SK-N-DZ (cell line): ENCODE data around the gene ANKRD9.

Experiments
- DNase-seq: peaks from one replicate; pipeline ENCODE4 v3.0.0-alpha.2; 2015; ENCODE audit warnings: low spot score
- small RNA-seq, 2 experiments: library from RNA; depleted of rRNA; stranded (forward); fragments of <200 nt; gene quantifications; one replicate each; pipeline ENCODE3, GENCODE V24; 2014

Gene ANKRD9

DNA sequence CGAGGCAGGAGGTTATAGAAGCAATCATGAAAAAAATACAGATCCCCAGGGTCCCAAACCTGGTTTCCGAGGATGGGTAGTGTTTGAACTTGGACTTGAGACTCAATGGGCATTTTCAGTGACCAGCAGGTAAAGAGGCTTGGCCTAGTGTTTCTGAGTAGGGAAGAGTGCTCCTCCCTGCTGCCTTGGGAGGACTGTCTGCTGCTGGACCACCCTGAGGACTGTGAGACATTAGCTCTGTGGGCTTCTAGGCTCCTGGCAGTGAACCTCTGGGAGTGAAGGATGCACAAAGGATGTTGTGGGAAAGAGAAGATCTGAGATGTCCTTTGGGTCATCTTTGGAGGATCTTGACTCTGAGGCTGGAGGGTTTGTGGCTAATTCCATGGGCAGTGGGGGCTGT, 30.5 kb downstream of the ANKRD9 start:
- no peak for DNase-seq

DNA sequence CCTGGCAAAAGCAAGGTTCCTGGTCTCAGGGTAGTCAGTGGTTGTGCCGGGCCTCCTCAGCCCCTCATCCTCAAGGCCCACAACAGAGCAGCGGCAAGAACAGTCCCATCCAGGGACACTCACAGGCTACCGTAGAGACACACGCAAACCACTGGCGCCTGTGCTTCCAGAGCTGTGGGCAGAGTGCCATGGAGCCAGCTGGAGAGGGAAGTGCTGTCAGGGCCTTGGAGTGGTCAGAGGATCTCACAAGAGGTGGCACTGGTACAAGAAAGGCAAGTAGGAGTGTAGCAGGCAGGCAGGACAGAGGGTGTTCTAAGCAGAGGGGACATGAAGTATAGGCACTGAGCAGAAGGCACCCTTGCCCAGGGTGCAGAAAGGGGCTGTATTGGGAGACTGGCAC, 34.6 kb downstream of the ANKRD9 start:
- DNase-seq, result no peak

DNA sequence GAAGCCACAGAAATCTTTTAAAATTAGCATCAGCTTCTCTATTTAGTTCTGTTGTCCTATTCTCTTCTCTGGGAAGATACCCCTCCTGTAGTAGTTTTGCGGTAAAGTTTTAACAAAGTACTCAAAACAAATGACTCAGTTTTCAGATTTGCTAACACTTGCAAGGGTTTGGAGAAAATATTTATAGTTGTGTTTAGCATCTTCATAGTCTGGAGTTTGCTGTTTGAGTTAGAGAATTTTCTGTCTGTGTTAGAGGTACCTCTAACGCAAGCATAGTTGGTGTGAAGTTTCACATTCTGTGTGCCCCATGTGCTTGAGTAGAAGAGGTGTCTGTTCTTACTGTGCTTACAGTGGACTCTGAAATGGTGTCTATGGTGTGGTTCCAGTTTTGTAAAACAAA, 36.0 kb downstream of the ANKRD9 start:
- no peak for DNase-seq

DNA sequence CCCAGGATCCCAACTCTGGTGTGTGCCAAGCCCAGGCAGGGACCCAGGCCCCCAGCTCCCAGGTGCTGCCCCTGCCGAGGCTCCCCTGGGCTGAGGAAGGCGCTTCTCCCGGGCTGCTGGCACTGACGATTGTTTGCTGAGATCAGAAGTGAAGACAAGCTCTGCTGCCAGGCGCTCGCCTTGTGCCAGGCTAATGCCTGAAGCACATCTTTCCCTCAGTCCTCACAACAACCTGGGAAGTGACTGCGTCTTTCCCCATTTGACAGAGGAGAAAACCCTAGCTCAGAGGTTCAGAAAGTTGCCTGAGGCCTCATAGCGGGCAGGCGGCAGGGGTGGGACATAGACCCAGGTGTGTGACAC, 36.8 kb downstream of the ANKRD9 start:
- DNase-seq, result no peak

DNA sequence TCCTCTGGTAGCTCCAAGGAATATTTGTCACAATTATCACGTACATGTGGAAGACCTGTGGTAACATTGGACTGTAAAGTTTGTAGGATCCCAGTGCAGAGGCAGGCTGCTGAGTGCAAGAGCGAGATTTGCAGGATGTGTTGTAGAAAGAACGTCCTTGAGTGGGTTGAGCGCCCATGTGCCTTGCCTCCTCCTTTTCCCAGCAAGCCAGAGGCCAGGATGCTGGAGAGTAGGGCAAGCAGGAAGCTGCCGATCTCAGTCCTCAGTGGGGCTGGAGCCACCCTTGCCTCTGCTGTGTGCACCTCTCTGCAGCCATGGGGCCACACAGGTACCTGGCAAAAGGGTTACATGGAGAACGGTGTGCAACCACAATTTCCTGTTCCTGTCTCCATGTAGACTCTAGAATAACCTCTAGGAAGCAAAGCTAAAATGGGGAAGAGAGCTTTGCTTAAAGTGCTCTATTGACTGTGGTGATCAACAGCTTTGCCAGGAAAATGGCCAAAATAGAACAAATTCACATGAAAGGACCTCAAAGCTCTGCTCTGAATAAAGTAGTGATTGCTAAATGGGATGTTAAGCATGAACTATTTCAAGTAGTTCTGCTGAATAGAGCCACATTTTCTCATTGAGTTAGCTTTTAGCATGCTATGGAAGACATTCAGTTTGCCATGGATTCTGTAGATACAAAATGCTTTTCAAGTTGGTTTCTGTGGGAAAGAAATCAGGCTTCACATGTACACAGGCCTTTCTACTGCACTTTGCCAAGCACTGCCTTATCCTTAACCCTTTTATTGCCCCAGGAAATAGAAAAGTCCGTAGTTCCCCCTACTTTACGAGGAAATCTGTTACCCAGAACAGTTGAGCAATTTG, 37.4 kb downstream of the ANKRD9 start:
- DNase-seq, result no peak

DNA sequence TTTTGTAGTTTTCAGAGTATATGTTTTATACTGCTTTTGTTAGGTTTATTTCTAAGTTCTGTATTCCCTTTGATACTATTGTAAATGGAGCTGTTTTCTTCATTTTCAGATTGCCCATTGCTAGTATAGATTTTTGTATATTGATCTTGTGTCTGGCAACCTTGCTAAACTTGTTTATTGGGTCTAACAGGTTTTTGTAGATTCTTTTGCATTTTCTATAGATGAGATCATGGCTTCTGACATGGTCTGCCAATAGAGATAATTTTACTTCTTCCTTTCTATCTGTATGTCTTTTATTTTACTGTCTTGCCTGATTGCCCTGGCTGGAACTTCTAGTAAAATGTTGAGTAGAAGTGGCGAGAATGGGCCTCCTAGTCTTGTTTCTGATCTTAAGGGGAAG, 40.3 kb downstream of the ANKRD9 start:
- no peak for DNase-seq

DNA sequence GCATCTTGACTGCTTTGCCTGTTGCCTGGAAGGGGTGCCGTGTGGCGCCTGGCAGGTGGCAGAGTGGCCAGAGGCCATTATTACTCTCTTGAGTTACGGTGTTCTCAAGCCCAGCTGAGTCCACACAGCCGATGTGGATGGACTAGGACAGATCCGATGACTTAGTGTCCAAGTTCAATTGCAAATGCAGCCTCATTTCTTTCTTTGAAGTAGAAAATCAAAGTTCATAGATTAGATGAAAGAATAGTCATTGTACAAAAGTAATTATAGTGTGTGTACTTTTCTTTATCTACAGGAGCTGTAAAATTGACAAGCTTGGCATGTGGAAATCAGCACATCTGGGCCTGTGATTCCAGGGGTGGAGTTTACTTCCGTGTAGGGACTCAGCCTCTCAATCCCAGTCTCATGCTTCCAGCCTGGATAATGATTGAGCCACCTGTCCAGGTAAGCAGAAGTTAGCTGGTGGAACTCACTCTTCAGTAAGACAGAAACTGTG, 44.7 kb downstream of the ANKRD9 start:
- DNase-seq, result no peak

DNA sequence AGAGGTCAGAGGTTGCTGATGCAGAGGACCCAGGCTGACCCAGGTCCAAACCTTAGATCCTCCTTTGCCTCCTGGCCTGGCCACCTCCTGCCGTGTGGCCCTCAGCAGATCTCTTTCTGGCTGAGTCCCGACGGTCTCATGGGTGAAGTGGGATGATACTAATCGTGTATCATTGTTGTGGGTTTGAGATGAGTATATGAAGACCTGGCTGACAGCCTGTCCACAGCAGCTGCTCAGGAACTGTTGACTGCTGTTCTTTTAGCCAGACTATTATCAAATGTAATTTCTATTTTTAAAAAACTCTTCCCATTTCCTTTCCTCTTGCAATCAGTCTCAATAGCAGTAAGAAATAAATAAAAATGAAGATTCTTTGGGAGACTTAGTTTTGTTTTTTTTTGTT, 45.6 kb downstream of the ANKRD9 start:
- no peak for DNase-seq

DNA sequence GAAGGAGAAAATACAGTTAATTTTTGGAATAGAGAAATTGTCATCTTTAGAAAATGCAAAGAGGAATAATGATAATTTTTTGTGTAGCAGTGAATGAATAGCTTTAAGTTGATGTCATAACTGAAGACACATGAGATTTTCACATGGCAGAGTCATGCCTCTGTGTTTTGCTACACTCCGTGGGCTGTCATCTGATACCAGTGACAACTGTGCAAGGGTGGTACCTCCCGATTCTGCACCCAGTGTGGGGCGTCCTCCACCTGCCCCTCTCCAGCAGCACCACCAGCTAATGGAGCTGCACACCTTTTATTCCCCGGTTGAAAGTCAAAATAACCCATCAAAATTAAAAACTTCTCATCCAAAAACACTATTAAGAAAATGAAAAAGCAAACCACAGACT, 47.2 kb downstream of the ANKRD9 start:
- DNase-seq, result no peak

DNA sequence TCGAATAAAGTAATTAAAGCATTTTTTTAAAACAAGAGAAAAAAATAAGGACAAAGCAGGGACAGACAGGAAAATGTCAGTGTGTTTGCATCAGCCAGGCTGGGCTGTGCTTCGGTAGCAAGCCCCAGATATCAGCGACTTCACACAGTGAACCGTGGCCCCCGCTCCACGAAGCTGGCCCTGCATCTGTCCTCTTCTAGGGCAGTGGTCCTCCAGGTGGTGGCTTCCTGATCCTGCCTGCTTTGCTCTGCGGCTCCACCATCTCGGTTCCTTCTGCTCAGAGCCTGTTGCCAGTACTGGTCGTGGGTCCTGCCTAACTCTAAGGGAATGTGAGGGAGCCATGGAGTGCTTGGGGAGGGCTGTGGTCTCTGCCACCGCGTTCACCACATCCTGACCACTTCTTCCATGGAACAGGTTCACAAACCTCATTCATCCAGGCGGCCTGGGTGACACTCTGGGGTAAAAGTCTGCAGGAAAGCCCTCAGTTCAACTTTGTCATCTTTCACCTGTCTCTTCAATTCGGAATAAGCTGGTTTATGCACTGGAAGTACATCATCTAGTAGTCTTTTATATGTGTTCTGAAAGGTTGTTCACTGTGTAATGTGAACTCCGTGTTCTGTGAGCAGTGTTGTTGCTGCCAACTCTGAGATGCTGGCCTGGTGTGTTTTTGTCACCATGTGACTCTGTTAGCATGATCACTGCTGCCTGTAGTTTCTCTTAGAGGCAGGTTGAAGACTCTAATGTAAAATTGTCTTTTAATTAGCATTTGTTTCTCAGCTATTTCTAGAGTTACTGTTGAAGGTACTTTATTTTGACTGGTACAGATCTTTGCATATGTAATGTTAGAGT, 47.9 kb downstream of the ANKRD9 start:
- DNase-seq, result no peak

DNA sequence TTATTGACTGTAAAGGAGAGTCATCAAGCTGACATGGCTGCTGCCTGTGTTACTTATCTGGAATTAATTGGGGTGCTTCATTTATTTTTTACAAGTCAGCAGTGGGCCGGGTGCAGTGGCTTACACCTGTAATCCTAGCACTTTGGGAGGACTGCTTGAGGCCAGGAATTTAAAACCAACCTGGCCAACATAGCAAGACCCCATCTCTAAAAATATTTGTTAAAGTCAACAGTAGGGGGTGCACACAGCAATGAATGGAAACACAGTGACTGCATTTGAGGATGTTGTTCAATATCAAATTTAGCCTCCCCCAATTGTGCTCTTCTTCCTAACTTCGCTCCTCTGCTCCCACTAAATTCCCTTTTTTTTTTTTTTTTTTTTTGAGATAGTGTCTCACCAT, 52.1 kb downstream of the ANKRD9 start:
- DNase-seq, result no peak

DNA sequence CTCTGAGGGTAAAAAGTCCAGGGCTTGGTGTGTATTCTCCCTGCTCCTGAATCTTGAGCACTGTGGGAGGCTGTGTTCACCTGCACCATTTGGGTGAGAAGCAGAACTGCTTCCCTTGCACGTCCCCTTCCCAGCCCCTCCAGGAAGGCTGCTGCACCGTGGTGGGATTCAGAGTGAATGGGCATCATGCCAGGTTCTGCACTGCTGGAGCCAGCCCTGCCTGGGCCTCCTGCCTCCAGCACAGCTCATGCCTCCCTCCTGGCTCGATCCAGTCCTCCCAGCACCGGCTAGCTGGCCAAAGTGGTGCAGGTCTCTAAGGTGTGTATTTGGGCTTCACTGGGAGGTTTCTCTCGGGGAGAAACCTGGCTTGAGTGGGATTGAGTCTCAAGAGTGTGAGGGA, 54.9 kb downstream of the ANKRD9 start:
- no peak for DNase-seq

DNA sequence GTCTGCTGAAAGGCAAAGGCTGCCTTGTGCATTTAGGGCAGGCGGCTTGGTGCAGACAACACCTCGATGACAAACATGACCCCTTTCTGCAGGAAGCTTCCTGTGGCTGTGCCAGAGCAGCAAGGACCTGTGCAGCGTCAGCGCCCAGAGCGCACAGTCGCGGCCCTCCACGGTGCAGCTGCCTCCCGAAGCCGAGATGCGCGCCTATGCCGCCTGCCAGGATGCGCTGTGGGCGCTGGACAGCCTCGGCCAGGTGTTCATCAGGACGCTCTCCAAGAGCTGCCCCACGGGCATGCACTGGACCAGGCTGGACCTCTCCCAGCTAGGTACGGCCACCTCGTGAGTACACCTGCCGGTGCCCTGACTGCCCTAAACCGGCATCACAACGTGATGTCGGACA, 57.3 kb downstream of the ANKRD9 start:
- no peak for DNase-seq

Small RNA genes lying within 50 kb of the gene (small RNA-seq; reads per million reads assigned to genes)
- 0 reads per million in 2 experiments for gene MIR4309
